Endometrium (tissue), 2 donors: ENCODE data around the gene AFF3.
"Not testable (repeated sequence)": the region's sequence is repeated elsewhere in the genome, so short reads cannot be mapped to it uniquely, and the experiment has no call there.

Experiments
- FAIRE-seq: peaks from 2 replicates; lab custom pipeline; 2012; peaks lifted over from hg19 to GRCh38; lab: Jason Lieb, UNC
- donor health status: control.
- donor health status: control.

The AFF3 gene

GRCh38 chr2:100106460-100106859 is 35.9 kb downstream of the AFF3 start:
- no peak for FAIRE-seq

GRCh38 chr2:100105678-100106054 is 36.7 kb downstream of the AFF3 start:
- FAIRE-seq, result no peak

GRCh38 chr2:100104718-100105677 is 37.4 kb downstream of the AFF3 start:
- no peak for FAIRE-seq

- FAIRE-seq, result not testable (repeated sequence)
Observed at GRCh38 chr2:100104265-100104664, 38.1 kb downstream of the AFF3 start.

- not testable (repeated sequence) for FAIRE-seq
Observed at GRCh38 chr2:100103527-100104252, 38.7 kb downstream of the AFF3 start.

GRCh38 chr2:100102466-100103180 is 39.8 kb downstream of the AFF3 start:
- peak; percentile 26 for FAIRE-seq

GRCh38 chr2:100098855-100099254 is 43.5 kb downstream of the AFF3 start:
- FAIRE-seq, result not testable (repeated sequence)

- not testable (repeated sequence) for FAIRE-seq
Observed at GRCh38 chr2:100097611-100098294, 44.6 kb downstream of the AFF3 start.

GRCh38 chr2:100095845-100096244 is 46.5 kb downstream of the AFF3 start:
- FAIRE-seq, result not testable (repeated sequence)

- FAIRE-seq, result not testable (repeated sequence)
Observed at GRCh38 chr2:100091807-100092206, 50.6 kb downstream of the AFF3 start.

- FAIRE-seq, result not testable (repeated sequence)
Observed at GRCh38 chr2:100085744-100086143, 56.6 kb downstream of the AFF3 start.

GRCh38 chr2:100083421-100084216 is 58.8 kb downstream of the AFF3 start:
- not testable (repeated sequence) for FAIRE-seq

- not testable (repeated sequence) for FAIRE-seq
Observed at GRCh38 chr2:100082302-100082978, 60.0 kb downstream of the AFF3 start.

GRCh38 chr2:100077935-100078334 is 64.5 kb downstream of the AFF3 start:
- no peak for FAIRE-seq

- FAIRE-seq, result no peak
Observed at GRCh38 chr2:100077456-100077855, 64.9 kb downstream of the AFF3 start.

- FAIRE-seq, result no peak
Observed at GRCh38 chr2:100075532-100075931, 66.9 kb downstream of the AFF3 start.

- FAIRE-seq, result no peak
Observed at GRCh38 chr2:100073110-100073509, 69.3 kb downstream of the AFF3 start.

GRCh38 chr2:100072503-100072902 is 69.9 kb downstream of the AFF3 start:
- FAIRE-seq, result no peak

- FAIRE-seq, result no peak
Observed at GRCh38 chr2:100071335-100072043, 70.9 kb downstream of the AFF3 start.

- peak; percentile 93 for FAIRE-seq
Observed at GRCh38 chr2:100070078-100070477, 72.3 kb downstream of the AFF3 start.
